Endothelial cell of umbilical vein (primary cell): ENCODE results near the gene CHN2. TPM values are rescaled to one million over a fixed set of nuclear protein-coding genes. Genes with fewer than 3 reads are reported as not detected.

ENCODE experiments used
- BruUV-seq: library from RNA; stranded (reverse); fragments of 400-500 nt; replicated peaks from 2 replicates; lab custom pipeline; 2021; lab: Mats Ljungman, UMichigan
- CTCF ChIA-PET: fragments of 300-600, 350-600 bp; sonication (Branson Sonifier 250); formaldehyde crosslinking; loops from one replicate; lab custom pipeline; 2021; ENCODE audit warnings: antibody characterized with exemption, inconsistent platforms; lab: Charles Lee
- POLR2A ChIA-PET: fragments of 300-600, 350-600 bp; sonication (Branson Sonifier 250); formaldehyde crosslinking; loops from one replicate; lab custom pipeline; 2021; ENCODE audit warnings: antibody characterized with exemption, inconsistent platforms; lab: Charles Lee
- DNase-seq: peaks from one replicate; pipeline ENCODE4 v3.0.0-alpha.2; 2011; ENCODE audit warnings: low read depth, low spot score
- FAIRE-seq: peaks from 2 replicates; lab custom pipeline; 2011; peaks lifted over from hg19 to GRCh38; lab: Jason Lieb, UNC
- H2AFZ ChIP-seq: 2 replicates; pipeline ENCODE4 v1.6.0; 2012; ENCODE audit warnings: low read depth, low read length, control low read depth, inconsistent platforms
- H3K27ac ChIP-seq: 2 replicates; pipeline ENCODE4 v1.5.1; 2011; ENCODE audit warnings: low read depth, mild to moderate bottlenecking, control low read depth, low read length, moderate library complexity; ENCODE audit not compliant: insufficient read depth
- H3K27me3 ChIP-seq, 2 experiments: 2 replicates each; pipeline versions ENCODE4 v1.6.0 to v1.6.1; 2011; ENCODE audit warnings: low read length in 2 of 2, mixed read lengths in 1 of 2; ENCODE audit not compliant: control insufficient read depth in 2 of 2, insufficient read depth in 2 of 2
- H3K36me3 ChIP-seq, 2 experiments: 2 replicates in 1 of 2; 3 replicates in 1 of 2; pipeline ENCODE4 v1.5.1; 2011; ENCODE audit warnings: low read length in 2 of 2, mild to moderate bottlenecking in 1 of 2, moderate library complexity in 1 of 2; ENCODE audit not compliant: control insufficient read depth in 2 of 2, insufficient read depth in 2 of 2; ENCODE audit errors: extremely low read depth in 1 of 2
- H3K4me1 ChIP-seq: 3 replicates; pipeline ENCODE4 v1.5.1; 2011; ENCODE audit warnings: mild to moderate bottlenecking, low read length; ENCODE audit not compliant: control insufficient read depth, insufficient read depth; ENCODE audit errors: extremely low read depth
- H3K4me2 ChIP-seq: 2 replicates; pipeline ENCODE4 v1.6.1; 2011; ENCODE audit warnings: low read length, control low read depth, mixed read lengths; ENCODE audit not compliant: insufficient read depth
- H3K4me3 ChIP-seq, 3 experiments: fragments of 200-600 bp in 1 of 3; sonication (generic), shearing (Covaris generic) in 1 of 3; replicated peaks in 1 of 3; 2 replicates each; pipeline ENCODE4 v1.5.1; 2011 to 2016; ENCODE audit warnings: control low read depth in 3 of 3, low read length in 3 of 3, mild to moderate bottlenecking in 2 of 3, inconsistent platforms in 1 of 3, low read depth in 1 of 3, moderate library complexity in 1 of 3; ENCODE audit not compliant: insufficient read depth in 1 of 3
- H3K79me2 ChIP-seq: 2 replicates; pipeline ENCODE4 v1.6.0; 2012; ENCODE audit warnings: low read length, inconsistent platforms; ENCODE audit not compliant: control insufficient read depth, insufficient read depth
- H3K9ac ChIP-seq: replicated peaks from 2 replicates; pipeline ENCODE3; 2011; ENCODE audit warnings: low read length, control low read depth; ENCODE audit not compliant: insufficient read depth; ENCODE audit errors: extremely low read depth
- H3K9me1 ChIP-seq: replicated peaks from 3 replicates; pipeline ENCODE4 v1.6.0; 2011; ENCODE audit warnings: mild to moderate bottlenecking, low read length; ENCODE audit not compliant: control insufficient read depth, insufficient read depth; ENCODE audit errors: extremely low read depth
- H3K9me3 ChIP-seq: replicated peaks from 2 replicates; pipeline ENCODE4 v1.5.1; 2012; ENCODE audit warnings: low read length, inconsistent platforms; ENCODE audit not compliant: control insufficient read depth, insufficient read depth
- H4K20me1 ChIP-seq: replicated peaks from 2 replicates; pipeline ENCODE3; 2011; ENCODE audit warnings: mild to moderate bottlenecking, low read length; ENCODE audit not compliant: control insufficient read depth, insufficient read depth; ENCODE audit errors: extremely low read depth
- CTCF ChIP-seq, 2 donors: IDR thresholded peaks; 1 replicate in 1 of 2; 2 replicates in 1 of 2; pipeline ENCODE4 v1.5.1; 2011; ENCODE audit warnings: low read length in 2 of 2, mild to moderate bottlenecking in 2 of 2, moderate library complexity in 2 of 2, control low read depth in 1 of 2, inconsistent platforms in 1 of 2, low read depth in 1 of 2; ENCODE audit not compliant: insufficient read depth in 1 of 2; ENCODE audit errors: extremely low read depth in 1 of 2
- EZH2 ChIP-seq: IDR thresholded peaks from 2 replicates; pipeline ENCODE4 v1.6.1; 2012; ENCODE audit warnings: borderline replicate concordance, low read depth, mild to moderate bottlenecking, moderate library complexity, low read length, inconsistent platforms; ENCODE audit not compliant: severe bottlenecking
- FOS ChIP-seq: IDR thresholded peaks from 2 replicates; pipeline ENCODE4 v1.6.1; 2011; ENCODE audit warnings: mild to moderate bottlenecking, low read length, moderate library complexity, borderline replicate concordance; ENCODE audit not compliant: insufficient read depth
- GATA2 ChIP-seq: IDR thresholded peaks from 2 replicates; pipeline ENCODE4 v1.7.0; 2011; ENCODE audit warnings: low read depth, mild to moderate bottlenecking, moderate library complexity, mixed read lengths, low read length; ENCODE audit not compliant: insufficient read length, insufficient read depth
- MAX ChIP-seq: IDR thresholded peaks from 2 replicates; pipeline ENCODE4 v1.6.1; 2011; ENCODE audit not compliant: insufficient read depth, insufficient read length
- MYC ChIP-seq: IDR thresholded peaks from one replicate; pipeline ENCODE4 v1.6.1; 2011; ENCODE audit warnings: mild to moderate bottlenecking, low read depth, low read length
- POLR2A ChIP-seq: IDR thresholded peaks from 2 replicates; pipeline ENCODE4 v1.6.1; 2012; ENCODE audit warnings: low read depth, mild to moderate bottlenecking, control low read depth, low read length
- POLR2AphosphoS5 ChIP-seq: IDR thresholded peaks from 2 replicates; pipeline ENCODE4 v1.6.1; 2012; ENCODE audit warnings: low read depth, mild to moderate bottlenecking, control low read depth, low read length, moderate library complexity; ENCODE audit not compliant: insufficient read depth
- dilution Hi-C: fragments of 300-500 bp; cut with MboI; formaldehyde crosslinking; loops from one replicate; pipeline ENCODE4 v1.15.0; 2019; ENCODE audit warnings: low sequenced_read_pairs; ENCODE audit not compliant: extremely low pct_ligation_motif_present
- intact Hi-C: fragments of 100-400 bp; cut with micrococcal nuclease; formaldehyde crosslinking; loops from one replicate; pipeline ENCODE4 v1.10.0; 2022
- polyA plus RNA-seq, 4 experiments: library from polyadenylated mRNA; depleted of rRNA in 3 of 4; stranded (reverse) in 3 of 4; unstranded in 1 of 4; fragments of >200 nt; gene quantifications; 2 replicates each; pipeline versions ENCODE4 v1.2.1 to v1.2.3, GENCODE V29; 2011 to 2012; ENCODE audit warnings: missing spikeins in 1 of 4
- total RNA-seq: library from RNA; stranded (reverse); gene quantifications from 2 replicates; pipeline ENCODE4 v1.2.3, GENCODE V29; 2021

The CHN2 gene
- total and polyA plus RNA-seq, 2 donors (not counting 3 experiments of a cell fraction or from before 2014, with no cell fraction given), result 1.4 to 5.0 TPM

- POLR2A ChIA-PET, result no interaction called here
- TF ChIP-seq POLR2AphosphoS5 (no peak), POLR2A (no peak), FOS (no peak), CTCF (IDR thresholded peaks at IDR 0.05; ENCODE audit: extremely low read depth in 1 of 2, insufficient read depth in 1 of 2, low read depth in 1 of 2, low read length in 2 of 2) (no peak), MYC (no peak), MAX (no peak), EZH2 (no peak), GATA2 (no peak)
- H3K27ac ChIP-seq, result no peak overlapping the region
- dilution Hi-C loops, result no loop called here
- no peaks in the 10 kb centered on the region for H3K9me1 ChIP-seq
- no TSS peak for BruUV-seq
- peaks cover under 1% of the 10 kb centered on the region for H3K4me1 ChIP-seq
- no peaks in the 10 kb centered on the region for H3K79me2 ChIP-seq
- no peak overlapping the region for H3K4me3 ChIP-seq
- CTCF ChIA-PET, result interaction anchor here (1.4 kb wide), 1 partner anchor 159 kb away, joined by 3 read pairs; no protein-coding TSS in a partner anchor
- no peaks in the 10 kb centered on the region for H4K20me1 ChIP-seq
- H2AFZ ChIP-seq, result no peak overlapping the region
- DNase-seq (no peak), FAIRE-seq (no peak)
- H3K27me3 ChIP-seq, result no peaks in the 10 kb centered on the region
- no peak overlapping the region for H3K4me2 ChIP-seq
- H3K9ac ChIP-seq, result no peak overlapping the region
- no peaks in the 10 kb centered on the region for H3K9me3 ChIP-seq
- intact Hi-C loops, result no loop called here
- no peaks in the 10 kb centered on the region for H3K36me3 ChIP-seq
Measured at GRCh38 chr7:29249860-29250259, 55.3 kb downstream of the CHN2 start.
